Spleen (tissue), 11 donors: Measurements from ENCODE around the gene SASH1. TPM values are rescaled to one million over a fixed set of nuclear protein-coding genes. Genes with fewer than 3 reads are reported as not detected.
A peak's percentile ranks its signal among the peaks of the same experiment; 100 is the strongest.

Experiments
- DNase-seq: peaks from one replicate; pipeline ENCODE4 v3.0.0-alpha.2; 2020
- H3K27ac ChIP-seq, 8 donors: fragments of 200-600 bp; sonication (generic) in 7 of 8; 1 replicate in 4 of 8; 2 replicates in 4 of 8; pipeline versions ENCODE4 v1.5.0 to v1.8.0; 2016 to 2021; ENCODE audit warnings: inconsistent platforms in 4 of 8, mild to moderate bottlenecking in 4 of 8, moderate library complexity in 1 of 8
- H3K27me3 ChIP-seq, 7 donors: fragments of 200-600 bp; sonication (generic) in 6 of 7; replicated peaks in 1 of 7; 1 replicate in 4 of 7; 2 replicates in 3 of 7; pipeline versions ENCODE4 v1.5.0 to v1.8.0; 2016 to 2021; ENCODE audit warnings: inconsistent platforms in 3 of 7, mild to moderate bottlenecking in 1 of 7
- H3K36me3 ChIP-seq, 6 donors: fragments of 200-600 bp; sonication (generic) in 5 of 6; 1 replicate in 4 of 6; 2 replicates in 2 of 6; pipeline versions ENCODE4 v1.5.0 to v1.8.0; 2016 to 2021; ENCODE audit warnings: inconsistent platforms in 2 of 6
- H3K4me1 ChIP-seq, 6 donors: fragments of 200-600 bp; sonication (generic) in 5 of 6; 1 replicate in 3 of 6; 2 replicates in 3 of 6; pipeline versions ENCODE4 v1.5.0 to v1.8.0; 2016 to 2021; ENCODE audit warnings: inconsistent platforms in 3 of 6
- H3K4me3 ChIP-seq, 8 donors: fragments of 200-600 bp; sonication (generic) in 7 of 8; 1 replicate in 4 of 8; 2 replicates in 4 of 8; pipeline versions ENCODE4 v1.5.0 to v1.8.0; 2016 to 2021; ENCODE audit warnings: inconsistent platforms in 4 of 8, mild to moderate bottlenecking in 4 of 8, moderate library complexity in 2 of 8
- H3K9me3 ChIP-seq, 8 donors: fragments of 200-600 bp; sonication (generic) in 7 of 8; 1 replicate in 4 of 8; 2 replicates in 4 of 8; pipeline versions ENCODE4 v1.5.0 to v1.8.0; 2016 to 2021; ENCODE audit warnings: inconsistent platforms in 4 of 8
- CTCF ChIP-seq, 11 experiments: fragments of 200-600 bp in 7 of 11; fragments of 450-650 bp in 4 of 11; sonication (generic) in 4 of 11; IDR thresholded peaks in 8 of 11; conservative IDR thresholded peaks in 3 of 11; 1 replicate in 7 of 11; 2 replicates in 4 of 11; pipeline versions ENCODE4 v1.4.0 to v1.8.0; 2016 to 2021; ENCODE audit warnings: antibody characterized with exemption in 11 of 11, inconsistent platforms in 4 of 11, mild to moderate bottlenecking in 1 of 11
- POLR2A ChIP-seq, 3 donors: fragments of 450-650 bp; IDR thresholded peaks; one replicate each; pipeline ENCODE4 v1.5.1; 2017; ENCODE audit warnings: antibody characterized with exemption in 3 of 3, mild to moderate bottlenecking in 1 of 3
- POLR2AphosphoS5 ChIP-seq, 3 donors: sonication (generic); formaldehyde crosslinking; IDR thresholded peaks; one replicate each; pipeline ENCODE4 v1.5.1; 2017; ENCODE audit warnings: antibody characterized with exemption in 3 of 3
- WGBS, 5 donors: extraction: QIAGEN DNeasy Blood & Tissue Kit in 3 of 5; methylation state at CpG; one replicate each; pipeline versions ENCODE4 v1.1.5 to v1.1.7; 2013 to 2018; 5-methylcytosine and 5-hydroxymethylcytosine counted together
- intact Hi-C: fragments of 100-400 bp; cut with DNase I; formaldehyde crosslinking; loops from one replicate; pipeline ENCODE4 v1.15.0; 2023; ENCODE audit warnings: low total_unique reads
- polyA plus RNA-seq, 3 donors: library from polyadenylated mRNA; stranded (reverse); fragments of 200-250 nt; gene quantifications; one replicate each; pipeline ENCODE4 v1.2.1, GENCODE V29; 2013
- total RNA-seq, 7 donors: library from RNA; depleted of rRNA in 3 of 7; stranded (reverse); fragments of >200 nt in 3 of 7; fragmentation: NEBNext Ultra II Directional in 4 of 7; extraction: Animal tissue kit (Norgen Biotek cat#: 25700) in 4 of 7; gene quantifications; one replicate each; pipeline versions ENCODE4 v1.1.0 to v1.2.1, GENCODE V29; 2016 to 2021
- donor health status: healthy with polysubstance abuse.
- donor health status: DM: no; HTN: no; CAD: no; lungs with moderate emphysema.
- donor health status: DM: no; HTN: no; CAD: no.
- donor health status: Bipolar disorder and iron deficiency.
- donor health status: healthy.
- donor health status: DM: no; HTN: no; CAD: no.
- donor health status: DM: yes; HTN: yes; CAD: no.

SASH1 gene
- total and polyA plus RNA-seq, 10 donors, result 3.9 to 103 (median 57.9) TPM

GRCh38 chr6:148566664-148567350 is 224.2 kb downstream of the SASH1 start:
- intact Hi-C loops, result no loop called here
- H3K4me3 ChIP-seq, result no peak overlapping the region
- no peaks in the 10 kb centered on the region for H3K36me3 ChIP-seq
- TF ChIP-seq POLR2AphosphoS5 (IDR thresholded peaks at IDR 0.05), result no peak
- TF ChIP-seq CTCF (IDR thresholded peaks at IDR 0.05 in 8 of 11, conservative IDR thresholded peaks at IDR 0.05 in 3 of 11), result no peak
- TF ChIP-seq POLR2A (IDR thresholded peaks at IDR 0.05), result no peak
- no peaks in the 10 kb centered on the region for H3K9me3 ChIP-seq
- peaks cover 0 to 16% (median 0%) of the 10 kb centered on the region in 7 donors for H3K27me3 ChIP-seq
- DNase-seq, result no peak
- peaks cover 0 to 23% (median 8%) of the 10 kb centered on the region in 6 donors for H3K4me1 ChIP-seq
- H3K27ac ChIP-seq, result peak overlapping the region in 2 of 8 donors; percentile 40 to 55
- WGBS, 5 donors, result 36 to 67% (median 52%) methylated on average over 3 of the region's 3 CpGs

DNA sequence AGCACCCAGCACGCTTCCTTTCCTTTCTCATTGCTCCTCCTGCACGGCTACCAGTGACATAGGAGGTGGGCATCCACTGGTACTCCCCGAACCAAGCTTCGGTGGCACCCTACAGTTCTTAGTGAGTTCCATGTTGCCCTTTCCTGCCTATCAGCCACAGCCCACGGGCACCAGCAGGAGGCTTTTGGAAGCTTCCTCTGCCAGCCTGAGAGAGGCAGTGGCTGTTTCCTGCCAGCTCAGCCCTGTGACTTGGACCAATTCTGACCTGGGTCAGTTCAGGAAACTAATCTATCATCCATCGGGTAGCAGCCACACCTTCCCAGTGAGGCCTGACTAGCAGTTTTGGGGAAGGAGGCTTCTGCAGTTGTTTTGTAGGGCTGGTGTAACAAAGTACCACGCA is 227.8 kb downstream of the SASH1 start:
- intact Hi-C loops, result no loop called here
- no peak overlapping the region for H3K27ac ChIP-seq
- peaks cover 0 to 16% (median 0%) of the 10 kb centered on the region in 7 donors for H3K27me3 ChIP-seq
- 50 to 72% (median 52%) methylated on average over 7 of the region's 7 CpGs for WGBS, 5 donors
- no peak for DNase-seq
- H3K9me3 ChIP-seq, result no peaks in the 10 kb centered on the region
- no peak for TF ChIP-seq CTCF (IDR thresholded peaks at IDR 0.05 in 8 of 11, conservative IDR thresholded peaks at IDR 0.05 in 3 of 11)
- no peak for TF ChIP-seq POLR2A (IDR thresholded peaks at IDR 0.05)
- TF ChIP-seq POLR2AphosphoS5 (IDR thresholded peaks at IDR 0.05), result no peak
- no peak overlapping the region for H3K4me3 ChIP-seq
- no peaks in the 10 kb centered on the region for H3K36me3 ChIP-seq
- peaks cover 0 to 23% (median 8%) of the 10 kb centered on the region in 6 donors for H3K4me1 ChIP-seq

DNA sequence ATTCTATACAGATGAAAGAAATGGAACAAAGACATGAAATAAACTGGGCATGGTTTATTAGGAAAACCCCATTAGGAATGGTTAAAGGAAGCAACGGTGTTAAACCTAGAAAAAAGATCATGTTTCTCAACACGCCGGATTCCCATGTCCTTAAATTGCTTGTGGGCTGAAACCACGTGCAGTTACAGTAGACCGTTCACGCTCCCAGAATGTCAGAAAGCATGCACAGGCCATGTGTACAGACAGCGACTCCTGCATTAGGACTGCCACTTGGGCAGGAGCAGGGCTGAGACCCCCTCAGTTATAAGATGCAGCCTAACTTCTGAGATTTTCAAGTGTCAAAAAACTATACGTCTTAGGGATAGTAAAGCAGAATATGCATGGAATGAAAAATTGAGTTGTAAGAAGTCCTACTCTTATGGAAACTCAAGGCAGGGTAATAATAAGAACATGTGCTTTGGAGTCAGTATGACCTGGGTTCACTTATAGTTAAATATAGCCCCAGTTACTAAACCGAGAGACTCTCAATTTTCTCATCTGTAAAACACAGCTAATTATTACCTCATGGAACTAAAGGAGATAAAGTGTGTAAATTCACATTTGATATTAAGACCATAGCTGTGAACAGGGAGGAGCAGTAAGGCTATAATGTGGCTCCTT is 230.2 kb downstream of the SASH1 start:
- peaks cover 0 to 10% (median 0%) of the 10 kb centered on the region in 6 donors for H3K4me1 ChIP-seq
- intact Hi-C loops, result no loop called here
- peaks cover 0 to 16% (median 0%) of the 10 kb centered on the region in 7 donors for H3K27me3 ChIP-seq
- no peak for TF ChIP-seq CTCF (IDR thresholded peaks at IDR 0.05 in 8 of 11, conservative IDR thresholded peaks at IDR 0.05 in 3 of 11)
- TF ChIP-seq POLR2A (IDR thresholded peaks at IDR 0.05), result no peak
- no peak for TF ChIP-seq POLR2AphosphoS5 (IDR thresholded peaks at IDR 0.05)
- no peaks in the 10 kb centered on the region for H3K9me3 ChIP-seq
- DNase-seq, result no peak
- 83 to 93% (median 86%) methylated on average over 9 of the region's 9 CpGs for WGBS, 5 donors
- no peak overlapping the region for H3K27ac ChIP-seq
- no peak overlapping the region for H3K4me3 ChIP-seq
- H3K36me3 ChIP-seq, result no peaks in the 10 kb centered on the region

GRCh38 chr6:148573922-148574321 is 231.3 kb downstream of the SASH1 start:
- Histone ChIP-seq H3K36me3 (no peaks in the 10 kb centered on the region), H3K4me1 (peaks cover 0 to 14% (median 8%) of the 10 kb centered on the region in 6 donors), H3K27ac (no peak overlapping the region), H3K27me3 (peaks cover 0 to 12% (median 0%) of the 10 kb centered on the region in 7 donors), H3K4me3 (no peak overlapping the region), H3K9me3 (no peaks in the 10 kb centered on the region)
- 88 to 95% (median 91%) methylated on average over 5 of the region's 5 CpGs for WGBS, 5 donors
- intact Hi-C loops, result no loop called here
- TF ChIP-seq CTCF (IDR thresholded peaks at IDR 0.05 in 8 of 11, conservative IDR thresholded peaks at IDR 0.05 in 3 of 11), result no peak
- no peak for TF ChIP-seq POLR2AphosphoS5 (IDR thresholded peaks at IDR 0.05)
- TF ChIP-seq POLR2A (IDR thresholded peaks at IDR 0.05), result no peak
- DNase-seq, result no peak
